GM12873 (cell line): ENCODE measurements around the gene MFF.

Experiments used
- CTCF ChIP-seq: IDR thresholded peaks from 2 replicates; pipeline ENCODE4 v1.5.1; 2012; ENCODE audit warnings: low read depth, mild to moderate bottlenecking, moderate library complexity, low read length, control low read depth; ENCODE audit not compliant: insufficient read depth; ENCODE audit errors: missing control alignments

MFF gene

GRCh38 chr2:227349989-227350612, 25.1 kb downstream of the MFF start:
- TF ChIP-seq CTCF: no peak

GRCh38 chr2:227351639-227352038, 26.6 kb downstream of the MFF start:
- no peak for TF ChIP-seq CTCF

- no peak for TF ChIP-seq CTCF
Observed at GRCh38 chr2:227360351-227360750, 35.3 kb downstream of the MFF start.

- peak; percentile 35 for TF ChIP-seq CTCF
Observed at GRCh38 chr2:227363756-227364155, 38.7 kb downstream of the MFF start.

GRCh38 chr2:227365833-227366232, 40.8 kb downstream of the MFF start:
- TF ChIP-seq CTCF: no peak

GRCh38 chr2:227366769-227367426, 41.8 kb downstream of the MFF start:
- no peak for TF ChIP-seq CTCF

- TF ChIP-seq CTCF: no peak
Observed at GRCh38 chr2:227367427-227367795, 42.4 kb downstream of the MFF start.

- no peak for TF ChIP-seq CTCF
Observed at GRCh38 chr2:227368574-227368973, 43.5 kb downstream of the MFF start.
